HG02642 (cell line): ENCODE results near the gene UTP4.
"Not testable (repeated sequence)": the region's sequence is repeated elsewhere in the genome, so short reads cannot be mapped to it uniquely, and the experiment has no call there.

Experiments used
- ATAC-seq: cut with Tn5 transposase; IDR thresholded peaks from one replicate; pipeline ENCODE4 v1.9.1; 2021; ENCODE audit warnings: mild to moderate bottlenecking; ENCODE audit not compliant: unreplicated experiment, poor library complexity

The UTP4 gene

GRCh38 chr16:69126801-69127200 is 5.6 kb upstream of the UTP4 start:
- ATAC-seq, result not testable (repeated sequence)

- ATAC-seq, result no peak
These were observed 4.4 kb upstream of the UTP4 start for GRCh38 chr16:69127966-69128510.

GRCh38 chr16:69130461-69130860 is 2.0 kb upstream of the UTP4 start:
- ATAC-seq, result no peak

GRCh38 chr16:69131167-69131838 is 1.1 kb upstream of the UTP4 start:
- ATAC-seq, result no peak

- peak; percentile 50 for ATAC-seq
These were observed 518 bp upstream of the UTP4 start for GRCh38 chr16:69131839-69132423.

GRCh38 chr16:69133373-69133954 is 1.0 kb downstream of the UTP4 start:
- ATAC-seq, result no peak

GRCh38 chr16:69138608-69139007 is 6.2 kb downstream of the UTP4 start:
- no peak for ATAC-seq

- not testable (repeated sequence) for ATAC-seq
These were observed 7.0 kb downstream of the UTP4 start for GRCh38 chr16:69139464-69139863.

GRCh38 chr16:69141014-69141413 is 8.6 kb downstream of the UTP4 start:
- no peak for ATAC-seq

GRCh38 chr16:69141936-69142335 is 9.5 kb downstream of the UTP4 start:
- no peak for ATAC-seq

- ATAC-seq, result no peak
These were observed 10.7 kb downstream of the UTP4 start for GRCh38 chr16:69143116-69143515.

- no peak for ATAC-seq
These were observed 13.2 kb downstream of the UTP4 start for GRCh38 chr16:69145658-69146057.

- ATAC-seq, result not testable (repeated sequence)
These were observed 17.2 kb downstream of the UTP4 start for GRCh38 chr16:69149621-69150020.

- no peak for ATAC-seq
These were observed 17.9 kb downstream of the UTP4 start for GRCh38 chr16:69150146-69150865.

- ATAC-seq, result no peak
These were observed 24.7 kb downstream of the UTP4 start for GRCh38 chr16:69157196-69157595.

- ATAC-seq, result no peak
These were observed 27.7 kb downstream of the UTP4 start for GRCh38 chr16:69160192-69160591.

- no peak for ATAC-seq
These were observed 33.1 kb downstream of the UTP4 start for GRCh38 chr16:69165584-69165983.

- no peak for ATAC-seq
These were observed 33.9 kb downstream of the UTP4 start for GRCh38 chr16:69166221-69166833.

GRCh38 chr16:69166946-69167930 is 34.8 kb downstream of the UTP4 start:
- ATAC-seq, result no peak
